Measurements from ENCODE around the gene C15orf62. TPM values are rescaled to one million over a fixed set of nuclear protein-coding genes. Genes with fewer than 3 reads are reported as not detected.

The C15orf62 gene
- total RNA-seq, 1 donor from 2014 or later, result not detected

- DNase-seq (ENCODE audit: extremely low read depth, low read depth, low spot score), result no peak
These were observed 14.6 kb upstream of the C15orf62 start, which contains the start of gene RMDN3 for GRCh38 chr15:40754883-40755811. Gene RMDN3 (minus strand): TSS chr15:40755254. CDS start chr15:40754783, 471 bp downstream.

GRCh38 chr15:40755812-40756208 lies 14.0 kb upstream of the C15orf62 start:
- DNase-seq (ENCODE audit: extremely low read depth, low read depth, low spot score), result no peak

GRCh38 chr15:40756938-40757337 lies 12.8 kb upstream of the C15orf62 start:
- no peak for DNase-seq (ENCODE audit: extremely low read depth, low read depth, low spot score)

GRCh38 chr15:40759961-40760360 lies 9.8 kb upstream of the C15orf62 start:
- no peak for DNase-seq (ENCODE audit: extremely low read depth, low read depth, low spot score)

GRCh38 chr15:40762919-40763800 lies 6.6 kb upstream of the C15orf62 start:
- DNase-seq (ENCODE audit: extremely low read depth, low read depth, low spot score), result no peak

- no peak for DNase-seq (ENCODE audit: extremely low read depth, low read depth, low spot score)
These were observed 5.8 kb upstream of the C15orf62 start, which contains the start of gene GCHFR for GRCh38 chr15:40763801-40764628. Gene GCHFR (plus strand): TSS chr15:40764068. CDS start chr15:40764181, 113 bp downstream.

GRCh38 chr15:40764629-40765103 lies 5.1 kb upstream of the C15orf62 start:
- no peak for DNase-seq (ENCODE audit: extremely low read depth, low read depth, low spot score)

- no peak for DNase-seq (ENCODE audit: extremely low read depth, low read depth, low spot score)
These were observed 3.5 kb upstream of the C15orf62 start for GRCh38 chr15:40766194-40766815.

- no peak for DNase-seq (ENCODE audit: extremely low read depth, low read depth, low spot score)
These were observed 2.6 kb upstream of the C15orf62 start for GRCh38 chr15:40766906-40767837.

- no peak for DNase-seq (ENCODE audit: extremely low read depth, low read depth, low spot score)
These were observed 1.8 kb upstream of the C15orf62 start for GRCh38 chr15:40767838-40768500.

- DNase-seq (ENCODE audit: extremely low read depth, low read depth, low spot score), result no peak
These were observed 1.1 kb upstream of the C15orf62 start for GRCh38 chr15:40768521-40769273.

- DNase-seq (ENCODE audit: extremely low read depth, low read depth, low spot score), result no peak
These were observed 454 bp downstream of the C15orf62 start for GRCh38 chr15:40770147-40770721.

- DNase-seq (ENCODE audit: extremely low read depth, low read depth, low spot score), result no peak
These were observed 1.5 kb downstream of the C15orf62 start for GRCh38 chr15:40771242-40771641.

GRCh38 chr15:40772014-40772413 lies 2.2 kb downstream of the C15orf62 start:
- no peak for DNase-seq (ENCODE audit: extremely low read depth, low read depth, low spot score)

GRCh38 chr15:40773496-40773895 lies 3.7 kb downstream of the C15orf62 start:
- no peak for DNase-seq (ENCODE audit: extremely low read depth, low read depth, low spot score)

GRCh38 chr15:40773902-40774301 lies 4.1 kb downstream of the C15orf62 start:
- DNase-seq (ENCODE audit: extremely low read depth, low read depth, low spot score), result no peak

GRCh38 chr15:40775007-40775406 lies 5.2 kb downstream of the C15orf62 start:
- DNase-seq (ENCODE audit: extremely low read depth, low read depth, low spot score), result no peak

Measured in glomerular endothelial cell (primary cell).